Vagina (tissue), 2 donors: ENCODE measurements around the gene KIF19. TPM values are rescaled to one million over a fixed set of nuclear protein-coding genes. Genes with fewer than 3 reads are reported as not detected.

ENCODE experiments used
- DNase-seq, 2 donors: peaks; one replicate each; pipeline ENCODE4 v3.0.0-alpha.2; 2017; ENCODE audit errors: extremely low spot score in 2 of 2
- H3K27ac ChIP-seq: fragments of 200-600 bp; sonication (generic); one replicate; pipeline ENCODE4 v1.5.1; 2019
- H3K27me3 ChIP-seq: fragments of 200-600 bp; sonication (generic); one replicate; pipeline ENCODE4 v1.5.1; 2019
- H3K36me3 ChIP-seq, 2 donors: fragments of 200-600 bp; sonication (generic); one replicate each; pipeline ENCODE4 v1.5.1; 2017 to 2019
- H3K4me1 ChIP-seq: fragments of 200-600 bp; sonication (generic); one replicate; pipeline ENCODE4 v1.5.1; 2019
- H3K4me3 ChIP-seq, 2 donors: fragments of 200-600 bp; sonication (generic); 1 replicate in 1 of 2; 2 replicates in 1 of 2; pipeline ENCODE4 v1.5.1; 2016 to 2019
- H3K9me3 ChIP-seq: fragments of 200-600 bp; sonication (generic); one replicate; pipeline ENCODE4 v1.5.1; 2019
- POLR2A ChIP-seq, 2 donors: fragments of 450-650 bp; IDR thresholded peaks; one replicate each; pipeline ENCODE4 v1.6.1; 2017; ENCODE audit warnings: antibody characterized with exemption in 2 of 2, mild to moderate bottlenecking in 2 of 2, moderate library complexity in 2 of 2
- POLR2AphosphoS5 ChIP-seq, 2 donors: sonication (generic); formaldehyde crosslinking; IDR thresholded peaks; one replicate each; pipeline ENCODE4 v1.9.0; 2017; ENCODE audit warnings: antibody characterized with exemption in 2 of 2, mild to moderate bottlenecking in 2 of 2, low read depth in 1 of 2; ENCODE audit not compliant: insufficient read depth in 1 of 2
- intact Hi-C: fragments of 100-400 bp; cut with DNase I; formaldehyde crosslinking; loops from one replicate; pipeline ENCODE4 v1.15.1; 2023
- total RNA-seq: library from RNA; depleted of rRNA; stranded (reverse); fragments of >200 nt; gene quantifications from one replicate; pipeline ENCODE4 v1.2.3, GENCODE V29; 2016
- TF ChIP-seq, protein P1 (sequence below), 3 experiments: fragments of 450-650 bp in 2 of 3; fragments of 200-600 bp in 1 of 3; sonication (generic) in 1 of 3; IDR thresholded peaks; one replicate each; pipeline ENCODE4 v1.5.1; 2017 to 2019; ENCODE audit warnings: antibody characterized with exemption in 3 of 3, mild to moderate bottlenecking in 2 of 3, moderate library complexity in 2 of 3

Gene KIF19
- total RNA-seq, 1 donor from 2014 or later: 5.6 TPM

DNA sequence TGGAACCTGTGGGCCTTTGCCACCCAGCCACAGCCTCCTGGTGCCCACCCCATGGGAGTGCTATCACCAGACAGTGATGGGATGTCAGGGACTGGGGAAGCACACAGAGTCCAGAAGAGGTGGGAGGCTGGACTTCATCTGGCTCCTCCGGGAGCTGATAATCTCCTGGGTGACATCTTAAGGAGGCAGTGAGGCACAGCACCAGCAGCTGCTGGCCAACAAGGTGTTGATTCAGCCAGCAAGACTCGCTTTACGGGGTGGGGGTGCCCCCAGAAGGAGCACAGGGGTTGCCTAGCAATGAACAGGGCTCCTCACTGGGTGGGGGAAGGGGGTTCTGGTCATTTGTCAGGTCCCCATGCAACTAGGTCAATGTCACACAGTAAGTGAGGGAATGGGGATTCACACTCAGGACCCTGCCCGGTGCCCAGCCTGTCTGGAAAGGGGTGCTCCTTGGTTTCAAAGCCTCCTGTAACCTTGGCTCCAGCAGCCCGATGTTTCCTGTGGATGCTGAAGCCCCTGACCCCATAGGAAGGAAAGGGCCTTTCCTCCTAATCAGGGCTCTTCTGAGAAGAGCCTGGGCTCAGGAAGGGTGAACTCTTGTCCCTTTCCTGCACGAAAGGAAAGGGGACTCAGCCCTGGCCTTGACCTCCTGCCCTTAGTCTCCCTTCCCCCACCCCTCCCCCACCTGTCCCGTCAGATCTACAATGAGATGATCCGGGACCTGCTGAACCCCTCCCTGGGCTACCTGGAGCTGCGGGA is 17.7 kb downstream of the KIF19 start:
- no peak for TF ChIP-seq POLR2AphosphoS5 (IDR thresholded peaks at IDR 0.05; ENCODE audit: insufficient read depth in 1 of 2, low read depth in 1 of 2)
- TF ChIP-seq, protein P1, sequence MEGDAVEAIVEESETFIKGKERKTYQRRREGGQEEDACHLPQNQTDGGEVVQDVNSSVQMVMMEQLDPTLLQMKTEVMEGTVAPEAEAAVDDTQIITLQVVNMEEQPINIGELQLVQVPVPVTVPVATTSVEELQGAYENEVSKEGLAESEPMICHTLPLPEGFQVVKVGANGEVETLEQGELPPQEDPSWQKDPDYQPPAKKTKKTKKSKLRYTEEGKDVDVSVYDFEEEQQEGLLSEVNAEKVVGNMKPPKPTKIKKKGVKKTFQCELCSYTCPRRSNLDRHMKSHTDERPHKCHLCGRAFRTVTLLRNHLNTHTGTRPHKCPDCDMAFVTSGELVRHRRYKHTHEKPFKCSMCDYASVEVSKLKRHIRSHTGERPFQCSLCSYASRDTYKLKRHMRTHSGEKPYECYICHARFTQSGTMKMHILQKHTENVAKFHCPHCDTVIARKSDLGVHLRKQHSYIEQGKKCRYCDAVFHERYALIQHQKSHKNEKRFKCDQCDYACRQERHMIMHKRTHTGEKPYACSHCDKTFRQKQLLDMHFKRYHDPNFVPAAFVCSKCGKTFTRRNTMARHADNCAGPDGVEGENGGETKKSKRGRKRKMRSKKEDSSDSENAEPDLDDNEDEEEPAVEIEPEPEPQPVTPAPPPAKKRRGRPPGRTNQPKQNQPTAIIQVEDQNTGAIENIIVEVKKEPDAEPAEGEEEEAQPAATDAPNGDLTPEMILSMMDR (IDR thresholded peaks at IDR 0.05): no peak
- TF ChIP-seq POLR2A (IDR thresholded peaks at IDR 0.05): no peak
- H3K27me3 ChIP-seq: no peaks in the 10 kb centered on the region

DNA sequence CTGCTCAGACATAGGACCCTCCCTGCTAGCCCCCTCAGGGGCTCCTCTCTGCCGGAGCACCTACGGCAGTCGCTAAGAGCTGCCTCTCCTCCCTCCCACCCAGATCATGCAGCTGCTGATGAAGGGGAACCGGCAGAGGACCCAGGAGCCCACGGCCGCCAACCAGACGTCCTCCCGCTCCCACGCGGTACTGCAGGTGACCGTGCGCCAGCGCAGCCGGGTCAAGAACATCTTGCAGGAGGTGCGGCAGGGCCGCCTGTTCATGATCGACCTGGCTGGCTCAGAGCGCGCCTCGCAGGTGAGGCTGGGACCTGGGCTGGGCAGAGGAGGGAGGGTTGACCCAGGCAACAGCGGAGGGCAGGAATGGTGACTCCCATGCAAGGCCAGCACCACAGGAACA is 18.6 kb downstream of the KIF19 start:
- Histone ChIP-seq H3K9me3 (no peaks in the 10 kb centered on the region), H3K27ac (no peak overlapping the region), H3K27me3 (no peaks in the 10 kb centered on the region), H3K36me3 (no peaks in the 10 kb centered on the region), H3K4me1 (peaks cover 6% of the 10 kb centered on the region), H3K4me3 (no peak overlapping the region)
- intact Hi-C loops: no loop called here
- DNase-seq: no peak
- TF ChIP-seq, protein P1 (IDR thresholded peaks at IDR 0.05): no peak
- TF ChIP-seq POLR2AphosphoS5 (IDR thresholded peaks at IDR 0.05; ENCODE audit: insufficient read depth in 1 of 2, low read depth in 1 of 2) (no peak), POLR2A (IDR thresholded peaks at IDR 0.05) (no peak)

More for the DNA sequence above, 17.7 kb downstream of the KIF19 start:
- no peaks in the 10 kb centered on the region for H3K9me3 ChIP-seq
- peaks cover 6% of the 10 kb centered on the region for H3K4me1 ChIP-seq
- no peak overlapping the region for H3K4me3 ChIP-seq
- H3K27ac ChIP-seq: no peak overlapping the region
- no peak for DNase-seq
- intact Hi-C loops: no loop called here
- no peaks in the 10 kb centered on the region for H3K36me3 ChIP-seq

DNA sequence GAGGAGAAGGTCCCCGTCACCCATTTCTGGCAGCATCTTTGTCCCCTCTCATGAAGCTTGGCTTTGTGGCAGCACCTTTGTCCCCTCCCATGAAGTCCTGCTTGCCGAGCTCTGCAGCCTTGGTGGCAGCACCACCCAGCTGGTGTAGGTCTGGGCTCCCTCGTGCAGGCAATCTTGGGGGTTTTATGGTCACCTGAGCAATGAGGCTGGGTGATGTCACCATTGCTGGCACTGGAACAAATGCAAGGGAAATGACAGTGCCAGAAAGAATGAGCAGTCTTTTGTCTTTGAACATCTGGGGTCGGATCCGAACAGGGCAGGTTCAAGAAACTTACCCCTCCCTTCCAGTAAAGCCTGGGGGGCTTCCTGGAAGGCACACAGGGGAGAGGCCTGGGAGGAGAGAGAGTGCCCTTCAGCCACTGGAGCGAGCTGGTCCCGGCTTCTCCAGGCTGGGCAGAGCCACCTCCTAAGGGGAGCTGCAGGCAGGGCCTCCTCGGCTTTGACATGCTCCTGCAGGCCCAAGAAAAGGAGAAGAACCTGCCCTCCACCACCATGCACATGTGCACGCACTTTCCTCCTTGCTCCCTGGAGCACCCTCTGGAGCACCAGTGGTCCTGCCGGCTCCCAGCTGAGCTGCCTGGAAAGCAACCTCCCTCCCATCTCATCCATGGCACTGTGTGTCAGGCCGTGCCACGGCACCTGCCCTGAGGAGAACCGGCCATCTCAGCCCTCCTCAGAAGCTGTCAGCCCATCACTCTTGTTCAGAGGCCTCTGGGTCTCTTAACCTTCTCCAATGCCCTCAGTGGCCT is 19.6 kb downstream of the KIF19 start:
- no peaks in the 10 kb centered on the region for H3K27me3 ChIP-seq
- H3K9me3 ChIP-seq: no peaks in the 10 kb centered on the region

DNA sequence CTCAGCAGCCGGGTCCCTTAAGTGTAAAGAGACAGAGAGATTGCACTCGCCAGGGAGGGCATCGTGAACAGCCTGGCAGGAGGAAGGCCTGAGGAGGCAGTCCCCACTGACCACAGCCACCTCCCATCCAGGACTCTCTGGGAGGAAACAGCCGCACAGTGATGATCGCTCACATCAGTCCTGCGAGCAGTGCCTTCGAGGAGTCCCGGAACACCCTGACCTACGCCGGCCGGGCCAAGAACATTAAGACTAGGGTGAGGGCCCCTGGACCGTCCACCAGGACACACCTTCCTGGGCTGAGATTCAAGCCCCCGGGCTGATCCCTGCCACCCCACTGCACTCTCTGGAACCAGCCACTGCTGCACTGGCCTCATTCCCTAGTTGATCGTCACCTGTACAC is 21.6 kb downstream of the KIF19 start:
- TF ChIP-seq, protein P1 (IDR thresholded peaks at IDR 0.05): no peak
- TF ChIP-seq POLR2A (IDR thresholded peaks at IDR 0.05) (no peak), POLR2AphosphoS5 (IDR thresholded peaks at IDR 0.05; ENCODE audit: insufficient read depth in 1 of 2, low read depth in 1 of 2) (no peak)
- Histone ChIP-seq H3K9me3 (no peaks in the 10 kb centered on the region), H3K27me3 (no peaks in the 10 kb centered on the region), H3K4me3 (no peak overlapping the region), H3K36me3 (no peaks in the 10 kb centered on the region), H3K27ac (no peak overlapping the region), H3K4me1 (peaks cover 6% of the 10 kb centered on the region)
- no peak for DNase-seq
- intact Hi-C loops: no loop called here

More for the DNA sequence above, 19.6 kb downstream of the KIF19 start:
- Histone ChIP-seq H3K4me1 (peaks cover 6% of the 10 kb centered on the region), H3K4me3 (no peak overlapping the region), H3K27ac (no peak overlapping the region), H3K36me3 (no peaks in the 10 kb centered on the region)
- intact Hi-C loops: no loop called here
- DNase-seq: no peak
- TF ChIP-seq POLR2A (IDR thresholded peaks at IDR 0.05) (no peak), POLR2AphosphoS5 (IDR thresholded peaks at IDR 0.05; ENCODE audit: insufficient read depth in 1 of 2, low read depth in 1 of 2) (no peak)
- TF ChIP-seq, protein P1 (IDR thresholded peaks at IDR 0.05): no peak
